GM23248 (cell line): ENCODE data around the gene MSANTD1. TPM values are rescaled to one million over a fixed set of nuclear protein-coding genes. Genes with fewer than 3 reads are reported as not detected.

ENCODE experiments used
- DNase-seq: peaks from one replicate; pipeline ENCODE4 v3.0.0-alpha.2; 2015
- H2AFZ ChIP-seq: fragments of 200-600 bp; sonication (generic); 2 replicates; pipeline ENCODE4 v1.6.1; 2016; ENCODE audit warnings: antibody characterized with exemption
- H3F3A ChIP-seq: fragments of 200-600 bp; sonication (generic); 2 replicates; pipeline ENCODE4 v1.6.1; 2016; ENCODE audit warnings: mild to moderate bottlenecking, antibody characterized with exemption, mixed run types; ENCODE audit not compliant: insufficient read depth
- H3K27ac ChIP-seq: fragments of 200-600 bp; sonication (generic); 2 replicates; pipeline ENCODE4 v1.5.1; 2016; ENCODE audit warnings: mild to moderate bottlenecking
- H3K27me3 ChIP-seq: fragments of 200-600 bp; sonication (generic); replicated peaks from 2 replicates; pipeline ENCODE4 v1.6.1; 2016; ENCODE audit warnings: mild to moderate bottlenecking; ENCODE audit not compliant: insufficient read depth
- H3K36me3 ChIP-seq: fragments of 200-600 bp; sonication (generic); 2 replicates; pipeline ENCODE4 v1.6.1; 2016; ENCODE audit warnings: low read depth, mild to moderate bottlenecking
- H3K4me1 ChIP-seq: fragments of 200-600 bp; sonication (generic); 2 replicates; pipeline ENCODE4 v1.6.1; 2016; ENCODE audit warnings: mild to moderate bottlenecking; ENCODE audit not compliant: insufficient read depth
- H3K4me2 ChIP-seq: fragments of 200-600 bp; sonication (generic); one replicate; pipeline ENCODE4 v1.6.1; 2016; ENCODE audit warnings: mild to moderate bottlenecking; ENCODE audit not compliant: unreplicated experiment
- H3K4me3 ChIP-seq: fragments of 200-600 bp; sonication (generic); 2 replicates; pipeline ENCODE4 v1.5.1; 2016; ENCODE audit warnings: mild to moderate bottlenecking
- H3K79me2 ChIP-seq: fragments of 200-600 bp; sonication (generic); 2 replicates; pipeline ENCODE4 v1.6.1; 2016; ENCODE audit warnings: mild to moderate bottlenecking; ENCODE audit not compliant: insufficient read depth
- H3K9ac ChIP-seq: fragments of 200-600 bp; sonication (generic); 2 replicates; pipeline ENCODE4 v1.6.1; 2016; ENCODE audit warnings: mild to moderate bottlenecking
- H3K9me2 ChIP-seq: fragments of 200-600 bp; sonication (generic); 2 replicates; pipeline ENCODE4 v1.6.1; 2016; ENCODE audit warnings: mixed run types, mild to moderate bottlenecking, moderate library complexity; ENCODE audit not compliant: insufficient read depth
- H3K9me3 ChIP-seq: fragments of 200-600 bp; sonication (generic); one replicate; pipeline ENCODE4 v1.6.1; 2017; ENCODE audit warnings: low read depth
- H4K20me1 ChIP-seq: fragments of 200-600 bp; sonication (generic); 2 replicates; pipeline ENCODE4 v1.6.0; 2016; ENCODE audit not compliant: insufficient read depth
- EZH2 ChIP-seq: fragments of 200-600 bp; sonication (generic); IDR thresholded peaks from 2 replicates; pipeline ENCODE4 v1.6.1; 2018; ENCODE audit warnings: antibody characterized with exemption, mild to moderate bottlenecking; ENCODE audit not compliant: insufficient read depth, poor library complexity, severe bottlenecking
- EZH2phosphoT487 ChIP-seq: fragments of 200-600 bp; sonication (generic); IDR thresholded peaks from 2 replicates; pipeline ENCODE4 v1.6.1; 2018; ENCODE audit warnings: antibody characterized with exemption, moderate library complexity, mild to moderate bottlenecking, low read depth; ENCODE audit not compliant: insufficient read depth
- WGBS, 2 experiments: methylation state at CpG; one replicate each; pipeline ENCODE4 v1.1.6; 2015 to 2017; ENCODE audit warnings: low lambda C conversion rate in 2 of 2, low coverage in 1 of 2; ENCODE audit errors: missing lambda C conversion rate in 2 of 2; 5-methylcytosine and 5-hydroxymethylcytosine counted together
- in situ Hi-C: fragments of 300-500 bp; cut with MboI; formaldehyde crosslinking; loops from 2 replicates; pipeline ENCODE4 v1.15.0; 2020
- polyA plus RNA-seq: library from polyadenylated mRNA; unstranded; fragments of >200 nt; fragmentation: Nextera tagmentation; extraction: Ambion mirVana; gene quantifications from 2 replicates; pipeline ENCODE4 v1.2.1, GENCODE V29; 2016
- total RNA-seq: library from RNA; depleted of rRNA; stranded (reverse); fragments of >200 nt; shearing (Covaris generic); gene quantifications from 2 replicates; pipeline ENCODE4 v1.2.3, GENCODE V29; 2014

Gene MSANTD1
- total and polyA plus RNA-seq, 2 experiments from 2014 or later = not detected

GRCh38 chr4:3228881-3229280 is 20.1 kb upstream of the MSANTD1 start:
- Histone ChIP-seq H3K4me3 (no peak overlapping the region), H3K27me3 (no peaks in the 10 kb centered on the region), H3K36me3 (peaks cover 4% of the 10 kb centered on the region; the same call in 1 of the 2 replicates), H4K20me1 (no peaks in the 10 kb centered on the region), H3K4me2 (no peak overlapping the region), H3K4me1 (no peaks in the 10 kb centered on the region), H3F3A (no peaks in the 10 kb centered on the region), H3K9me3 (no peaks in the 10 kb centered on the region), H3K9me2 (no peaks in the 10 kb centered on the region), H3K27ac (no peak overlapping the region), H3K9ac (no peak overlapping the region), H3K79me2 (no peaks in the 10 kb centered on the region), H2AFZ (no peak overlapping the region)
- DNase-seq = no peak
- WGBS, 2 experiments = 96 to 97% methylated on average over 9 to 13 of the region's 13 CpGs
- no peak for TF ChIP-seq EZH2phosphoT487
- in situ Hi-C loops = no loop called here

GRCh38 chr4:3229328-3229727 is 19.6 kb upstream of the MSANTD1 start:
- Histone ChIP-seq H3K27me3 (no peaks in the 10 kb centered on the region), H3K79me2 (no peaks in the 10 kb centered on the region), H2AFZ (no peak overlapping the region), H4K20me1 (no peaks in the 10 kb centered on the region), H3F3A (no peaks in the 10 kb centered on the region), H3K36me3 (peaks cover 4% of the 10 kb centered on the region; the same call in 1 of the 2 replicates), H3K9me3 (no peaks in the 10 kb centered on the region), H3K4me1 (no peaks in the 10 kb centered on the region), H3K4me3 (no peak overlapping the region), H3K27ac (no peak overlapping the region), H3K9ac (no peak overlapping the region), H3K4me2 (no peak overlapping the region), H3K9me2 (no peaks in the 10 kb centered on the region)
- no peak for TF ChIP-seq EZH2
- TF ChIP-seq EZH2phosphoT487 = no peak
- 91 to 94% methylated on average over 9 of the region's 9 CpGs for WGBS, 2 experiments
- in situ Hi-C loops = no loop called here
- DNase-seq = no peak

- Histone ChIP-seq H3K79me2 (no peaks in the 10 kb centered on the region), H3K36me3 (peaks cover 4% of the 10 kb centered on the region; the same call in 1 of the 2 replicates), H3F3A (no peaks in the 10 kb centered on the region), H3K27me3 (no peaks in the 10 kb centered on the region), H3K27ac (no peak overlapping the region), H3K9me3 (no peaks in the 10 kb centered on the region), H2AFZ (no peak overlapping the region), H3K9me2 (no peaks in the 10 kb centered on the region), H3K4me2 (no peak overlapping the region), H4K20me1 (no peaks in the 10 kb centered on the region), H3K9ac (no peak overlapping the region), H3K4me3 (no peak overlapping the region), H3K4me1 (no peaks in the 10 kb centered on the region)
- WGBS, 2 experiments = 94 to 97% methylated on average over 17 of the region's 17 CpGs
- TF ChIP-seq EZH2phosphoT487 (no peak), EZH2 (no peak)
- no peak for DNase-seq
- in situ Hi-C loops = no loop called here
These were observed 19.0 kb upstream of the MSANTD1 start for GRCh38 chr4:3229964-3230363.

- H3K9ac ChIP-seq = no peak overlapping the region
- H3K4me2 ChIP-seq = no peak overlapping the region
- no peaks in the 10 kb centered on the region for H3K9me2 ChIP-seq
- H3F3A ChIP-seq = no peaks in the 10 kb centered on the region
- H3K79me2 ChIP-seq = no peaks in the 10 kb centered on the region
- in situ Hi-C loops = no loop called here
- H2AFZ ChIP-seq = no peak overlapping the region
- peaks cover 4% of the 10 kb centered on the region; the same call in 1 of the 2 replicates for H3K36me3 ChIP-seq
- no peaks in the 10 kb centered on the region for H3K27me3 ChIP-seq
- WGBS, 2 experiments = 77 to 82% methylated on average over 9 of the region's 9 CpGs
- peak; percentile 38 for DNase-seq
- no peaks in the 10 kb centered on the region for H3K9me3 ChIP-seq
- H3K4me1 ChIP-seq = no peaks in the 10 kb centered on the region
- no peak overlapping the region for H3K4me3 ChIP-seq
- H4K20me1 ChIP-seq = no peaks in the 10 kb centered on the region
- TF ChIP-seq EZH2 = no peak
- no peak for TF ChIP-seq EZH2phosphoT487
- H3K27ac ChIP-seq = no peak overlapping the region
These were observed 17.5 kb upstream of the MSANTD1 start for GRCh38 chr4:3231471-3231870.

- Histone ChIP-seq H3K9me3 (no peaks in the 10 kb centered on the region), H3K4me1 (no peaks in the 10 kb centered on the region), H4K20me1 (no peaks in the 10 kb centered on the region), H2AFZ (no peak overlapping the region), H3K36me3 (peaks cover 4% of the 10 kb centered on the region; the same call in 1 of the 2 replicates), H3K79me2 (no peaks in the 10 kb centered on the region), H3K9me2 (no peaks in the 10 kb centered on the region), H3K27me3 (no peaks in the 10 kb centered on the region), H3K9ac (no peak overlapping the region), H3K4me3 (no peak overlapping the region), H3K27ac (no peak overlapping the region), H3F3A (no peaks in the 10 kb centered on the region), H3K4me2 (no peak overlapping the region)
- DNase-seq = no peak
- in situ Hi-C loops = no loop called here
- TF ChIP-seq EZH2phosphoT487 = no peak
- TF ChIP-seq EZH2 = no peak
- WGBS, 2 experiments = 97% methylated on average over 16 of the region's 16 CpGs
These were observed 17.0 kb upstream of the MSANTD1 start for GRCh38 chr4:3232001-3232400.
